Measurements from ENCODE around the gene PPFIBP1. TPM values are rescaled to one million over a fixed set of nuclear protein-coding genes. Genes with fewer than 3 reads are reported as not detected.

The PPFIBP1 gene
- total RNA-seq, 3 donors from 2014 or later: 34.4 to 86.5 (median 84.0) TPM

DNA sequence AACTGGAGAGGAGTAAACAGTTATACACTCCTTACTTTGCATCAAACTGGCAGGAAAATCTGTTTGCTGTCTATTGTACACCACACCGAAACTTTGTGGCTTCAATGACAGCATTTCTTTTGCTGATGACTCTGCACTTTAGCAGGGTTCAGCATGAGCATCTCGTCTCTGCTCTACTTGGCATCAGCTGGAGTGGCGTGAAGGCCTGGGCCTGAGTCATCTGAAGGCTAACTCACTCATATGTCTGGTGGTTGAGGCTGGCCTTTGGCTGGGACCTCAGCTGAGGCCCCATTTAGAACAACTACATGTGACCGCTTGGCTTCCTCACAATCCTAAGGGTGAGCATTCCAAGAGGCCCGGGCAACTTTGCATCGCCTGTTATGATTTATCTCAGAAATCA is 143.5 kb downstream of the PPFIBP1 start:
- Histone ChIP-seq H3K9me3 (no peaks in the 10 kb centered on the region), H3K36me3 (peaks cover 6% of the 10 kb centered on the region), H3K4me1 (no peaks in the 10 kb centered on the region), H3K4me3 (no peak overlapping the region), H3K27me3 (no peaks in the 10 kb centered on the region), H3K27ac (no peak overlapping the region)
- intact Hi-C loops (cut with DNase I; ENCODE audit: low total_unique reads): no loop called here
- no peak for DNase-seq (ENCODE audit: low spot score in 2 of 2)
- TF ChIP-seq CTCF (IDR thresholded peaks at IDR 0.05): no peak
- TF ChIP-seq POLR2A (IDR thresholded peaks at IDR 0.05): no peak
- TF ChIP-seq POLR2AphosphoS5 (IDR thresholded peaks at IDR 0.05): no peak

DNA sequence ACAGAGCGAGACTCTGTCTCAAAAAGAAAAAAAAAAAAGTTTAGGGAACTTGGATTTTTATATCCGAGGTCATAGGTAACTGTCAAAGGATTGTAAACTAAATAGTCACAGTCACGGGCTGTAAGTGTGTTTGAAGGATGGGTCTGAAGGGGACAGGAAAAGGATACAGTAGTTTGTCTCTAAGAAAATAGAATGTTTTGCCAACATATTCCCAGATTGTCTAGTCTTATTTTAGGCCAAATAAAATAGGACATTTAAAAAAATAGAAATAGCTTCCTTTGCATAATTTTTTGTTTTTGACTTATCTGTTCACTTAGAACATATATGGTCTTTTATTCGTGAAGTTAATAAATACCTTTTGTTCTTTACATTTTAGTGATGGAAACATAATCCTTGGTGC is 148.0 kb downstream of the PPFIBP1 start:
- Histone ChIP-seq H3K4me3 (no peak overlapping the region), H3K9me3 (no peaks in the 10 kb centered on the region), H3K27me3 (no peaks in the 10 kb centered on the region), H3K36me3 (peaks cover 6% of the 10 kb centered on the region), H3K27ac (peak overlapping the region in 1 of 2 donors; percentile 10), H3K4me1 (no peaks in the 10 kb centered on the region)
- no peak for TF ChIP-seq POLR2AphosphoS5 (IDR thresholded peaks at IDR 0.05)
- TF ChIP-seq CTCF (IDR thresholded peaks at IDR 0.05): no peak
- no peak for TF ChIP-seq POLR2A (IDR thresholded peaks at IDR 0.05)
- intact Hi-C loops (cut with DNase I; ENCODE audit: low total_unique reads): no loop called here
- no peak for DNase-seq (ENCODE audit: low spot score in 2 of 2)

- peaks cover 4% of the 10 kb centered on the region for H3K36me3 ChIP-seq
- DNase-seq (ENCODE audit: low spot score in 2 of 2): no peak
- no peaks in the 10 kb centered on the region for H3K4me1 ChIP-seq
- H3K27me3 ChIP-seq: no peaks in the 10 kb centered on the region
- H3K4me3 ChIP-seq: no peak overlapping the region
- intact Hi-C loops (cut with DNase I; ENCODE audit: low total_unique reads): no loop called here
- TF ChIP-seq POLR2AphosphoS5 (IDR thresholded peaks at IDR 0.05): no peak
- TF ChIP-seq CTCF (IDR thresholded peaks at IDR 0.05): no peak
- no peak for TF ChIP-seq POLR2A (IDR thresholded peaks at IDR 0.05)
- H3K9me3 ChIP-seq: no peaks in the 10 kb centered on the region
- peak overlapping the region in 1 of 2 donors; percentile 23 for H3K27ac ChIP-seq
These were observed 148.6 kb downstream of the PPFIBP1 start for GRCh38 chr12:27672643-27673042.

- Histone ChIP-seq H3K27me3 (no peaks in the 10 kb centered on the region), H3K9me3 (no peaks in the 10 kb centered on the region), H3K4me1 (no peaks in the 10 kb centered on the region), H3K4me3 (no peak overlapping the region), H3K27ac (no peak overlapping the region), H3K36me3 (no peaks in the 10 kb centered on the region)
- TF ChIP-seq POLR2AphosphoS5 (IDR thresholded peaks at IDR 0.05): no peak
- TF ChIP-seq POLR2A (IDR thresholded peaks at IDR 0.05): no peak
- no peak for TF ChIP-seq CTCF (IDR thresholded peaks at IDR 0.05)
- intact Hi-C loops (cut with DNase I; ENCODE audit: low total_unique reads): no loop called here
- DNase-seq (ENCODE audit: low spot score in 2 of 2): no peak
These were observed 149.2 kb downstream of the PPFIBP1 start for GRCh38 chr12:27673101-27673718.

GRCh38 chr12:27674989-27675388 is 151.0 kb downstream of the PPFIBP1 start:
- H3K4me1 ChIP-seq: no peaks in the 10 kb centered on the region
- H3K27ac ChIP-seq: no peak overlapping the region
- H3K9me3 ChIP-seq: no peaks in the 10 kb centered on the region
- no peaks in the 10 kb centered on the region for H3K27me3 ChIP-seq
- no peak overlapping the region for H3K4me3 ChIP-seq
- TF ChIP-seq CTCF (IDR thresholded peaks at IDR 0.05): no peak
- TF ChIP-seq POLR2AphosphoS5 (IDR thresholded peaks at IDR 0.05): no peak
- TF ChIP-seq POLR2A (IDR thresholded peaks at IDR 0.05): no peak
- no peak for DNase-seq (ENCODE audit: low spot score in 2 of 2)
- intact Hi-C loops (cut with DNase I; ENCODE audit: low total_unique reads): no loop called here
- no peaks in the 10 kb centered on the region for H3K36me3 ChIP-seq

All from breast epithelium (tissue), 4 donors.